Subcutaneous abdominal adipose tissue (tissue), 5 donors: ENCODE data around the gene GRID1.

ENCODE experiments used
- H3K27ac ChIP-seq: one replicate; pipeline ENCODE4 v1.7.0; 2013; ENCODE audit warnings: low read depth, mild to moderate bottlenecking, inconsistent platforms, low read length, moderate library complexity
- H3K27me3 ChIP-seq, 5 donors: one replicate each; pipeline ENCODE4 v1.7.0; 2013; ENCODE audit warnings: low read length in 5 of 5, inconsistent platforms in 1 of 5; ENCODE audit not compliant: control insufficient read depth in 5 of 5, insufficient read depth in 4 of 5
- H3K36me3 ChIP-seq, 5 donors: one replicate each; pipeline ENCODE4 v1.7.0; 2013; ENCODE audit warnings: low read length in 5 of 5; ENCODE audit not compliant: control insufficient read depth in 5 of 5, insufficient read depth in 5 of 5
- H3K4me1 ChIP-seq, 5 donors: one replicate each; pipeline ENCODE4 v1.7.0; 2013; ENCODE audit warnings: low read length in 5 of 5, mild to moderate bottlenecking in 3 of 5, moderate library complexity in 1 of 5; ENCODE audit not compliant: control insufficient read depth in 5 of 5, insufficient read depth in 5 of 5
- H3K4me3 ChIP-seq, 5 donors: one replicate each; pipeline ENCODE4 v1.7.0; 2013; ENCODE audit warnings: low read length in 5 of 5, low read depth in 1 of 5
- H3K9ac ChIP-seq, 5 donors: one replicate each; pipeline ENCODE4 v1.7.0; 2013; ENCODE audit warnings: low read length in 5 of 5, mild to moderate bottlenecking in 4 of 5, moderate library complexity in 3 of 5
- H3K9me3 ChIP-seq, 5 donors: one replicate each; pipeline ENCODE4 v1.7.0; 2013; ENCODE audit warnings: low read length in 5 of 5; ENCODE audit not compliant: control insufficient read depth in 5 of 5
- donor health status: healthy.
- donor health status: healthy.
- donor health status: healthy.
- donor health status: healthy.
- donor health status: healthy.

The GRID1 gene

GRCh38 chr10:86139066-86139657 lies 227.4 kb downstream of the GRID1 start:
- H3K4me1 ChIP-seq, result no peaks in the 10 kb centered on the region
- no peak overlapping the region for H3K4me3 ChIP-seq
- no peaks in the 10 kb centered on the region for H3K36me3 ChIP-seq
- no peak overlapping the region for H3K27ac ChIP-seq
- H3K9me3 ChIP-seq, result no peaks in the 10 kb centered on the region
- H3K27me3 ChIP-seq, result no peaks in the 10 kb centered on the region
- H3K9ac ChIP-seq, result no peak overlapping the region

- Histone ChIP-seq H3K9me3 (no peaks in the 10 kb centered on the region), H3K9ac (no peak overlapping the region), H3K4me1 (no peaks in the 10 kb centered on the region), H3K4me3 (no peak overlapping the region), H3K27ac (no peak overlapping the region), H3K27me3 (no peaks in the 10 kb centered on the region), H3K36me3 (no peaks in the 10 kb centered on the region)
Measured at GRCh38 chr10:86138551-86139065, 228.0 kb downstream of the GRID1 start.

- no peaks in the 10 kb centered on the region for H3K36me3 ChIP-seq
- H3K27me3 ChIP-seq, result no peaks in the 10 kb centered on the region
- H3K4me3 ChIP-seq, result no peak overlapping the region
- no peaks in the 10 kb centered on the region for H3K4me1 ChIP-seq
- H3K9me3 ChIP-seq, result peaks cover 0 to 4% (median 3%) of the 10 kb centered on the region in 5 donors
- no peak overlapping the region for H3K27ac ChIP-seq
- H3K9ac ChIP-seq, result no peak overlapping the region
Measured at GRCh38 chr10:86137561-86137960, 229.0 kb downstream of the GRID1 start.

GRCh38 chr10:86136934-86137333 lies 229.7 kb downstream of the GRID1 start:
- Histone ChIP-seq H3K27ac (no peak overlapping the region), H3K9me3 (peaks cover 0 to 4% (median 3%) of the 10 kb centered on the region in 5 donors), H3K27me3 (no peaks in the 10 kb centered on the region), H3K4me3 (no peak overlapping the region), H3K9ac (no peak overlapping the region), H3K4me1 (no peaks in the 10 kb centered on the region), H3K36me3 (no peaks in the 10 kb centered on the region)

- Histone ChIP-seq H3K4me3 (no peak overlapping the region), H3K9ac (no peak overlapping the region), H3K9me3 (peaks cover 0 to 11% (median 8%) of the 10 kb centered on the region in 5 donors), H3K27ac (no peak overlapping the region), H3K4me1 (no peaks in the 10 kb centered on the region), H3K36me3 (no peaks in the 10 kb centered on the region), H3K27me3 (no peaks in the 10 kb centered on the region)
Measured at GRCh38 chr10:86135191-86135590, 231.4 kb downstream of the GRID1 start.

GRCh38 chr10:86130737-86131475 lies 235.7 kb downstream of the GRID1 start:
- Histone ChIP-seq H3K4me3 (no peak overlapping the region), H3K36me3 (no peaks in the 10 kb centered on the region), H3K9me3 (peaks cover 0 to 11% (median 9%) of the 10 kb centered on the region in 5 donors), H3K27ac (no peak overlapping the region), H3K27me3 (peaks cover 0 to 5% (median 0%) of the 10 kb centered on the region in 5 donors), H3K9ac (no peak overlapping the region), H3K4me1 (no peaks in the 10 kb centered on the region)

GRCh38 chr10:86130041-86130440 lies 236.6 kb downstream of the GRID1 start:
- Histone ChIP-seq H3K9me3 (peaks cover 0 to 11% (median 9%) of the 10 kb centered on the region in 5 donors), H3K27ac (no peak overlapping the region), H3K9ac (no peak overlapping the region), H3K36me3 (no peaks in the 10 kb centered on the region), H3K4me1 (no peaks in the 10 kb centered on the region), H3K4me3 (no peak overlapping the region), H3K27me3 (peaks cover 0 to 5% (median 0%) of the 10 kb centered on the region in 5 donors)

GRCh38 chr10:86128360-86128759 lies 238.2 kb downstream of the GRID1 start:
- no peak overlapping the region for H3K4me3 ChIP-seq
- no peak overlapping the region for H3K27ac ChIP-seq
- H3K4me1 ChIP-seq, result no peaks in the 10 kb centered on the region
- H3K9ac ChIP-seq, result no peak overlapping the region
- peaks cover 0 to 5% (median 0%) of the 10 kb centered on the region in 5 donors for H3K27me3 ChIP-seq
- peaks cover 0 to 11% (median 9%) of the 10 kb centered on the region in 5 donors for H3K9me3 ChIP-seq
- H3K36me3 ChIP-seq, result no peaks in the 10 kb centered on the region

GRCh38 chr10:86127274-86127819 lies 239.2 kb downstream of the GRID1 start:
- H3K9ac ChIP-seq, result no peak overlapping the region
- no peaks in the 10 kb centered on the region for H3K4me1 ChIP-seq
- no peak overlapping the region for H3K27ac ChIP-seq
- no peak overlapping the region for H3K4me3 ChIP-seq
- peaks cover 0 to 8% (median 5%) of the 10 kb centered on the region in 5 donors for H3K9me3 ChIP-seq
- H3K36me3 ChIP-seq, result no peaks in the 10 kb centered on the region
- peaks cover 0 to 5% (median 0%) of the 10 kb centered on the region in 5 donors for H3K27me3 ChIP-seq

GRCh38 chr10:86124734-86125133 lies 241.9 kb downstream of the GRID1 start:
- H3K4me3 ChIP-seq, result no peak overlapping the region
- H3K9ac ChIP-seq, result no peak overlapping the region
- H3K36me3 ChIP-seq, result no peaks in the 10 kb centered on the region
- H3K27ac ChIP-seq, result no peak overlapping the region
- no peaks in the 10 kb centered on the region for H3K4me1 ChIP-seq
- H3K27me3 ChIP-seq, result peaks cover 0 to 5% (median 0%) of the 10 kb centered on the region in 5 donors
- H3K9me3 ChIP-seq, result peaks cover 0 to 6% (median 0%) of the 10 kb centered on the region in 5 donors
